GM12878 (cell line): Measurements from ENCODE around the gene SERPINA9. TPM values are rescaled to one million over a fixed set of nuclear protein-coding genes. Genes with fewer than 3 reads are reported as not detected.

Experiments used
- ATAC-seq: fragments of 200-7000 bp; cut with Tn5 transposase; 3 replicates; pipeline ENCODE4 v1.9.1; 2020; ENCODE audit warnings: mild to moderate bottlenecking, moderate library complexity
- BruUV-seq: library from RNA; stranded (reverse); fragments of 400-500 nt; replicated peaks from 2 replicates; lab custom pipeline; 2021; lab: Mats Ljungman, UMichigan
- CTCF ChIA-PET: fragments of 300-600 bp; sonication (Branson Sonifier 250); formaldehyde crosslinking; extraction: SDS; loops from one replicate; lab custom pipeline; 2021; ENCODE audit warnings: inconsistent platforms; lab: Yijun Ruan, JAX
- POLR2A ChIA-PET: fragments of 350-600 bp; formaldehyde crosslinking; extraction: SDS; loops from one replicate; lab custom pipeline; 2021; ENCODE audit warnings: inconsistent platforms; lab: Charles Lee
- RAD21 ChIA-PET: fragments of 300-600 bp; sonication (Branson Sonifier 250); formaldehyde crosslinking; loops from one replicate; lab custom pipeline; 2023; ENCODE audit warnings: antibody characterized with exemption; ENCODE audit not compliant: unreplicated experiment; lab: Charles Lee
- SMC1A ChIA-PET: fragments of 300-600 bp; sonication (Branson Sonifier 250); formaldehyde crosslinking; loops from one replicate; lab custom pipeline; 2023; ENCODE audit not compliant: unreplicated experiment, uncharacterized antibody; lab: Charles Lee
- DNase-seq: peaks from one replicate; pipeline ENCODE4 v3.0.0-alpha.2; 2011; ENCODE audit warnings: low read depth, low spot score
- FAIRE-seq: peaks from 3 replicates; lab custom pipeline; 2011; peaks lifted over from hg19 to GRCh38; lab: Jason Lieb, UNC
- H2AFZ ChIP-seq: 2 replicates; pipeline ENCODE4 v1.6.0; 2011; ENCODE audit warnings: low read depth, low read length, control low read depth; ENCODE audit not compliant: control insufficient read depth
- H3K27ac ChIP-seq: 2 replicates; pipeline ENCODE4 v1.5.1; 2011; ENCODE audit warnings: control low read depth; ENCODE audit not compliant: control insufficient read depth, insufficient read depth
- H3K27me3 ChIP-seq, 2 experiments: replicated peaks in 1 of 2; 2 replicates each; pipeline versions ENCODE4 v1.6.0 to v1.6.1; 2011; ENCODE audit warnings: low read length in 1 of 2; ENCODE audit not compliant: control insufficient read depth in 2 of 2, insufficient read depth in 2 of 2
- H3K36me3 ChIP-seq, 2 experiments: 2 replicates each; pipeline ENCODE4 v1.5.1; 2011; ENCODE audit warnings: low read length in 1 of 2; ENCODE audit not compliant: control insufficient read depth in 2 of 2, insufficient read depth in 2 of 2
- H3K4me1 ChIP-seq: 2 replicates; pipeline ENCODE4 v1.6.1; 2011; ENCODE audit warnings: mild to moderate bottlenecking, low read length, moderate library complexity, mixed read lengths; ENCODE audit not compliant: control insufficient read depth, insufficient read depth
- H3K4me2 ChIP-seq: 2 replicates; pipeline ENCODE4 v1.6.0; 2011; ENCODE audit warnings: control low read depth; ENCODE audit not compliant: control insufficient read depth, insufficient read depth
- H3K4me3 ChIP-seq: fragments of 200-600 bp; sonication (generic); 2 replicates; pipeline ENCODE4 v1.5.1; 2016
- H3K79me2 ChIP-seq: 2 replicates; pipeline ENCODE4 v1.6.0; 2011; ENCODE audit warnings: low read length; ENCODE audit not compliant: control insufficient read depth, insufficient read depth
- H3K9ac ChIP-seq: 2 replicates; pipeline ENCODE4 v1.8.0; 2011; ENCODE audit warnings: low read length, control low read depth, mixed read lengths; ENCODE audit not compliant: control insufficient read depth, insufficient read depth
- H3K9me3 ChIP-seq: replicated peaks from 3 replicates; pipeline ENCODE4 v1.5.1; 2011; ENCODE audit warnings: mild to moderate bottlenecking, low read length; ENCODE audit not compliant: control insufficient read depth, insufficient read depth
- H4K20me1 ChIP-seq: 2 replicates; pipeline ENCODE4 v1.6.0; 2011; ENCODE audit not compliant: control insufficient read depth, insufficient read depth
- ATF2 ChIP-seq: IDR thresholded peaks from 2 replicates; pipeline ENCODE4 v1.6.1; 2012; ENCODE audit warnings: low read length, inconsistent platforms
- EGR1 ChIP-seq, 2 experiments: IDR thresholded peaks; 1 replicate in 1 of 2; 2 replicates in 1 of 2; pipeline ENCODE4 v1.6.1; 2011 to 2012; ENCODE audit warnings: low read depth in 2 of 2, low read length in 2 of 2, borderline replicate concordance in 1 of 2, mild to moderate bottlenecking in 1 of 2, moderate library complexity in 1 of 2
- EZH2 ChIP-seq: IDR thresholded peaks from 2 replicates; pipeline ENCODE4 v1.6.1; 2012; ENCODE audit warnings: low read depth, mild to moderate bottlenecking, control low read depth, inconsistent platforms, low read length, borderline replicate concordance; ENCODE audit not compliant: control insufficient read depth
- IRF5 ChIP-seq: fragments of 450-650 bp; IDR thresholded peaks from 2 replicates; pipeline ENCODE4 v1.6.1; 2017; ENCODE audit warnings: borderline replicate concordance
- LARP7 ChIP-seq: fragments of 450-650 bp; IDR thresholded peaks from 2 replicates; pipeline ENCODE4 v1.6.1; 2017; ENCODE audit warnings: mild to moderate bottlenecking
- PBX3 ChIP-seq: IDR thresholded peaks from 2 replicates; pipeline ENCODE4 v1.6.1; 2011; ENCODE audit warnings: mild to moderate bottlenecking, low read depth, low read length, moderate library complexity; ENCODE audit not compliant: insufficient replicate concordance
- PKNOX1 ChIP-seq: fragments of 450-650 bp; IDR thresholded peaks from 2 replicates; pipeline ENCODE4 v1.6.1; 2016; ENCODE audit warnings: mild to moderate bottlenecking
- RCOR1 ChIP-seq: conservative IDR thresholded peaks from 2 replicates; pipeline ENCODE4 v1.6.1; 2012; ENCODE audit warnings: low read depth, low read length, improper control_type of control experiment
- RELA ChIP-seq: fragments of 450-650 bp; IDR thresholded peaks from 2 replicates; pipeline ENCODE4 v1.8.0; 2014; ENCODE audit warnings: borderline replicate concordance; ENCODE audit not compliant: partially characterized antibody
- RFX5 ChIP-seq: IDR thresholded peaks from 2 replicates; pipeline ENCODE4 v1.6.1; 2011; ENCODE audit warnings: low read depth, low read length, improper control_type of control experiment
- WRNIP1 ChIP-seq: IDR thresholded peaks from 2 replicates; pipeline ENCODE4 v1.6.1; 2011; ENCODE audit warnings: low read depth, low read length, improper control_type of control experiment, borderline replicate concordance
- YY1 ChIP-seq: IDR thresholded peaks from 2 replicates; pipeline ENCODE4 v1.6.1; 2011; ENCODE audit warnings: low read depth, mild to moderate bottlenecking, low read length
- ZBTB11 ChIP-seq: fragments of 450-650 bp; formaldehyde crosslinking; IDR thresholded peaks from 2 replicates; pipeline ENCODE4 v1.5.0; 2022; ENCODE audit warnings: mild to moderate bottlenecking, missing genetic modification characterization
- ZNF217 ChIP-seq: fragments of 450-650 bp; IDR thresholded peaks from 2 replicates; pipeline ENCODE4 v1.6.1; 2017; ENCODE audit warnings: antibody characterized with exemption, mild to moderate bottlenecking
- ZNF24 ChIP-seq: fragments of 450-650 bp; IDR thresholded peaks from 2 replicates; pipeline ENCODE4 v1.6.1; 2017; ENCODE audit warnings: antibody characterized with exemption, mild to moderate bottlenecking
- WGBS: methylation state at CpG from one replicate; pipeline ENCODE4 v1.1.6; 2016; ENCODE audit warnings: low lambda C conversion rate; ENCODE audit not compliant: insufficient replicate concordance, insufficient coverage; ENCODE audit errors: missing lambda C conversion rate; 5-methylcytosine and 5-hydroxymethylcytosine counted together
- in situ Hi-C: fragments of 300-500 bp; cut with MboI; formaldehyde crosslinking; loops from 9 replicates; pipeline ENCODE4 v1.14.3; 2018; ENCODE audit warnings: mixed read lengths
- intact Hi-C: fragments of 100-400 bp; cut with micrococcal nuclease; formaldehyde crosslinking; loops from one replicate; pipeline ENCODE4 v1.14.2; 2022; ENCODE audit not compliant: unreplicated experiment
- polyA plus RNA-seq, 11 experiments: library from polyadenylated mRNA; depleted of rRNA in 4 of 11; unstranded in 6 of 11; stranded (reverse) in 5 of 11; fragments of >200 nt; fragmentation: Nextera tagmentation in 4 of 11; fragmentation: Illumina TruSeq in 1 of 11; extraction: Ambion mirVana in 4 of 11; extraction: Trizol in 1 of 11; gene quantifications; 1 replicate in 1 of 11; 2 replicates in 10 of 11; pipeline versions ENCODE4 v1.2.1 to v1.2.3, GENCODE V29; 2011 to 2016; ENCODE audit warnings: inconsistent platforms in 2 of 11, missing spikeins in 2 of 11, low read depth in 1 of 11
- total RNA-seq, 4 experiments: library from RNA; depleted of rRNA in 3 of 4; stranded (reverse); fragments of >200 nt in 3 of 4; fragmentation: Illumina TruSeq in 1 of 4; extraction: Trizol in 1 of 4; gene quantifications; 2 replicates each; pipeline versions ENCODE4 v1.2.1 to v1.2.3, GENCODE V29; 2013 to 2021

The SERPINA9 gene
- total and polyA plus RNA-seq, 10 of the 15 experiments (the other 5 are each of a cell fraction or from before 2014, with no cell fraction given): 0.05 TPM; not detected in 9

- DNase-seq (no peak), ATAC-seq (no peak), FAIRE-seq (no peak)
- RAD21 ChIA-PET: no interaction called here
- intact Hi-C loops: no loop called here
- WGBS: 73% methylated on average over 5 of the region's 5 CpGs
- Histone ChIP-seq H2AFZ (no peak overlapping the region), H3K27me3 (no peaks in the 10 kb centered on the region), H3K36me3 (no peaks in the 10 kb centered on the region), H3K9ac (no peak overlapping the region), H3K9me3 (no peaks in the 10 kb centered on the region; the same call in 2 of the 3 replicates), H3K79me2 (no peaks in the 10 kb centered on the region), H3K4me3 (no peak overlapping the region), H3K27ac (no peak overlapping the region), H3K4me2 (no peak overlapping the region), H3K4me1 (no peaks in the 10 kb centered on the region), H4K20me1 (no peaks in the 10 kb centered on the region)
- no TSS peak for BruUV-seq
- POLR2A ChIA-PET: no interaction called here
- in situ Hi-C loops: no loop called here
- SMC1A ChIA-PET: interaction anchor here (0.7 kb wide), 1 partner anchor 21 kb away, joined by 3 read pairs; no protein-coding TSS in a partner anchor
- CTCF ChIA-PET: no interaction called here
- TF ChIP-seq EZH2 (no peak), EGR1 (IDR thresholded peaks at IDR 0.05; ENCODE audit: borderline replicate concordance in 1 of 2, low read depth in 2 of 2, low read length in 2 of 2) (no peak), ATF2 (no peak), PKNOX1 (no peak), PBX3 (no peak), ZNF24 (no peak), RFX5 (no peak), YY1 (no peak), WRNIP1 (no peak), LARP7 (no peak), RELA (no peak), IRF5 (no peak), RCOR1 (no peak), ZNF217 (no peak), ZBTB11 (CRISPR knock-in tag) (no peak)
Observed at GRCh38 chr14:94464290-94464689, 11.7 kb downstream of the SERPINA9 start.
